OCI-LY7 (cell line): ENCODE data around the gene FNDC3B.

ENCODE experiments used
- CTCF ChIP-seq: fragments of 200-600 bp; sonication (generic); conservative IDR thresholded peaks from 2 replicates; pipeline ENCODE4 v1.5.1; 2014; ENCODE audit warnings: mild to moderate bottlenecking, antibody characterized with exemption, low read length, moderate library complexity, mixed read lengths
- EZH2phosphoT487 ChIP-seq: fragments of 200-600 bp; sonication (generic); IDR thresholded peaks from 2 replicates; pipeline ENCODE4 v1.6.1; 2018; ENCODE audit warnings: low read depth, borderline replicate concordance, mild to moderate bottlenecking, mixed run types, antibody characterized with exemption, low read length, moderate library complexity, mixed read lengths

- TF ChIP-seq CTCF: no peak
- TF ChIP-seq EZH2phosphoT487: no peak
Observed at GRCh38 chr3:172187511-172187910, 148.1 kb downstream of the FNDC3B start.
